Astrocyte of the cerebellum (primary cell): ENCODE data around the gene PODN.
A peak's percentile ranks its signal among the peaks of the same experiment; 100 is the strongest.

Experiments used
- DNase-seq: peaks from one replicate; pipeline ENCODE4 v3.0.0-alpha.2; 2011; ENCODE audit warnings: low read depth
- H3K4me3 ChIP-seq: 2 replicates; pipeline ENCODE4 v1.5.1; 2011; ENCODE audit warnings: mild to moderate bottlenecking, low read depth, low read length, moderate library complexity
- in situ Hi-C: cut with HindIII; loops from 2 replicates; pipeline ENCODE4 v1.10.0; 2017; ENCODE audit warnings: low sequenced_read_pairs
- TF ChIP-seq, protein P1 (sequence below): IDR thresholded peaks from 2 replicates; pipeline ENCODE4 v1.5.1; 2012; ENCODE audit warnings: low read length, low read depth, moderate library complexity, mild to moderate bottlenecking; ENCODE audit errors: missing control alignments

The PODN gene

DNA sequence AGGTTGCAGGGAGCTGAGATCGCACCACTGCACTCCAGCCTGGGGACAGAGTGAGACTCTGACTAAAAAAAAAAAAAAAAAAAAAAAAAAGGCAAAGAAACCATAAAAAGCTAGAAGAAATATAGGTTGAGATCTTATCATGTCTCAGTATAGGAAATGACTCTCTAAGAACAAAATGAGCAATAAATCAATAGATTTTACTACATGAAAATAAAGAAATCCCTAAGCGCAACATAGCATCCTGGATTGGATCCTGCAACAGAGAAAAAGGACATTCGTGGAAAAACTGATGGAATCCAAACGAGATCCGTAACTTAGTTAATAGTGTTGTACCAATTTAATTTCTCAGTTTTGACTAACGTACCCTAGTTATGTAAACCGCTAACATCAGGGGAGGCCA lies 45.1 kb downstream of the PODN start:
- no peak overlapping the region for H3K4me3 ChIP-seq
- TF ChIP-seq, protein P1, sequence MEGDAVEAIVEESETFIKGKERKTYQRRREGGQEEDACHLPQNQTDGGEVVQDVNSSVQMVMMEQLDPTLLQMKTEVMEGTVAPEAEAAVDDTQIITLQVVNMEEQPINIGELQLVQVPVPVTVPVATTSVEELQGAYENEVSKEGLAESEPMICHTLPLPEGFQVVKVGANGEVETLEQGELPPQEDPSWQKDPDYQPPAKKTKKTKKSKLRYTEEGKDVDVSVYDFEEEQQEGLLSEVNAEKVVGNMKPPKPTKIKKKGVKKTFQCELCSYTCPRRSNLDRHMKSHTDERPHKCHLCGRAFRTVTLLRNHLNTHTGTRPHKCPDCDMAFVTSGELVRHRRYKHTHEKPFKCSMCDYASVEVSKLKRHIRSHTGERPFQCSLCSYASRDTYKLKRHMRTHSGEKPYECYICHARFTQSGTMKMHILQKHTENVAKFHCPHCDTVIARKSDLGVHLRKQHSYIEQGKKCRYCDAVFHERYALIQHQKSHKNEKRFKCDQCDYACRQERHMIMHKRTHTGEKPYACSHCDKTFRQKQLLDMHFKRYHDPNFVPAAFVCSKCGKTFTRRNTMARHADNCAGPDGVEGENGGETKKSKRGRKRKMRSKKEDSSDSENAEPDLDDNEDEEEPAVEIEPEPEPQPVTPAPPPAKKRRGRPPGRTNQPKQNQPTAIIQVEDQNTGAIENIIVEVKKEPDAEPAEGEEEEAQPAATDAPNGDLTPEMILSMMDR: no peak
- in situ Hi-C loops: no loop called here
- no peak for DNase-seq

DNA sequence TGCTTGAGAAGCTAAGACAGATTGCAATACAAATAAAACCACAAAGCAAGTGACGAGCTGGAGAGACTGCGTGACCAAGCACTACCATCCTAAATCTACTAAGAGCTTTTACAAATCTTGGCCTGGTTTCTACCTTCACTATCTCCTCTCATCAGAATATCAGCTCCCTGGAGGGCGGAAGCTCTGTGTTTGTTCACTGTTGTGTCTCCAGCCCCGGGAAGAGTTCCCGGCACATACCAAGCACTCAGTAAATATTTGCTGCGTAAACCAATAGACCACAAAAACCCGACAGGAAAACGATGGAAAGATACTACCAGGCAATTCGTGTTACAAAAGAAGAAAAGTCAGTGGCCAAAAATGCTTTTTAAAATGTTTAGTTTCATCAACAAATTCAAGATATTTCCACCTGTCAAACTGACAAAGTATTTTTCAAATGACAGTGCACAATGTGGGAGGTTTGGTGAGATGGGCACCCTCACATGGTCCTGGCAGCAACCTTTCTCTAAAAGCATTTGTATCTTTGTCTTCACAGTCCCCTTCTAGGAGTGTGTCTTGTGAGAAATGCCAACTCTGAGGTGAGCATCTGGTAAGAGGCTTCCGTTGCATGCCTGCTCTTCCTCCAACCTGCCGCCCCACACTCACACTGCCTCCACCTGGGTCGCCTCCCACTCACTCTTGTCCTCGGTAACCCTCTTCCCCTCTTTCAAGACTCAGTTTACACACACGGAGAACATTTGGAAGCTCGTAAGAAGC lies 45.7 kb downstream of the PODN start:
- peak; percentile 53 for DNase-seq
- TF ChIP-seq, protein P1: no peak
- H3K4me3 ChIP-seq: no peak overlapping the region
- in situ Hi-C loops: no loop called here

DNA sequence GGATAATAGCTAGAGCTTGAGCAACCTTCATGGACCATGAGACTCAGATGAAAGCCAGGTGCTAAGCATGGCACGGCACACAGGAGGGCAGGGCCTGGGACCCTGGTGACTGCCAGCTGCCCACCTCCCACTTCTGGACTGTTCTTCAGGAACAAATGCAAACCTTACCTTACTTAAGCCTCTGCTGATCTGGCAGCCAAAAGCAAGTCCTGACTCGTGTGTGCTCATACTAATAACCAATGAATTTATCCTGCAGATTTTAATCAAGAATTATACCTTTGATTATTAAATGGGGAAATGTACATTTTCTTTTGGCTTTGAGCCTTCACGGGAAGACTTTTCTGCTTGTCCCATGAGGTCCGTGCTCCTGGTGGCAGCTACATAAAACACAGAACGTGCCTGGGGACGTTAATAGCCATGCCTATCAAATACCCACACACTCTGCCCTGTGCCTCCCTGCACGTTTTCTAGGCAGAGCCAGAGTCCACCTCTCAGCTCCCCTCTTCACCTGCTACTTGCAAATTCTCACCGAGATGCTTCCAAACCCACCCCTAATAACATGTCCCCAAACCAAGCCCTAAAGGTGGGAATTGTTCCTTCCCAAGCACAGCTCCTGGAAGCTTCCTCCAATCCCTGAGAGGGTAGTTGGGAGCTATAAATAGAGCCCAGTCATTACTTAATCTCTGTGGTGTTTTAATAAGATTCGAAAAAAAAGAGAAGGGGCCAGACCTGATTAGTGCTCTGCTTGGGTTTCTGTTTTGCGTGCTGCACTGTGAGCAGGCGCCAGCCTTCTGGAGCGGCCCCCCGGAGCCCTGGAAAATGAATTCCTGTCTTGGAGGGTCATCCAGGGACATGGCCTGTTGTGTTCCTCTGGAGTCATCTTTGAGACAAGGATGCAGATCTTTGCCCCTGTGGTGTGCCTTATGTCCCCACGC lies 46.9 kb downstream of the PODN start:
- in situ Hi-C loops: no loop called here
- TF ChIP-seq, protein P1: no peak
- H3K4me3 ChIP-seq: no peak overlapping the region
- no peak for DNase-seq

DNA sequence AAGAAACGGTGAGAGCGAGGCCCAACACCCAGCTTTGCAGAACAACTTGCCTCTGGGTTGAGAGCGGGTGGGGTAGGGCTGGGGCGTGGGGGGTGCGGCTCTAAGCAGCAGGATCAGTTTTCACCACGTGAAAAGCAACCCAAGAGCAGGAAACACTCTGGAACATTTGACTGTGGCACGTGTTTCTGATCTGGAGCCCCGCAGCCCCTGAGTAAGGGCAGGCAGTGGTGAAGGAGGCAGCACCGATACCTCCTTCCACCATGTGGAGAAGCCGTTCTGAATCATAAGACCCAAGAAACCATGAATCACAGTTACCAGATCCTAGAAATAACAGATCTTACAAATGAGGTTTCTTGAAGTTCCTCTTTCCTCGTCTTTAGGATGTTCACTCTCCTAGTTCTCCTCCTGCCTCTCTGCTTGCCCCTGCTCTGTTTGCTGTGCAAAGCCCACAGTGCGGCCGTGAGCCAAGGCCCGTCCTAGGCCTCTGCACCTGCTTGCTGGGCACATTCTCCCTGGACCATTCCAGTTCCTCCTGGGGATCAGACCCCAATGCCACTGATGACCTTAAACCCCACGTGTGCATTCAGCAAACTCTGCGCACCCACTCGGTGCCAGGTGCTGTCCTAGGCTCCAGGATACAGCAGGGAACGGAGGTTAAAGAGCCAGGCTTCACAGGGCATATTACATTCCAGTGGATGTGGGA lies 48.5 kb downstream of the PODN start:
- in situ Hi-C loops: no loop called here
- no peak overlapping the region for H3K4me3 ChIP-seq
- DNase-seq: no peak
- TF ChIP-seq, protein P1: no peak

DNA sequence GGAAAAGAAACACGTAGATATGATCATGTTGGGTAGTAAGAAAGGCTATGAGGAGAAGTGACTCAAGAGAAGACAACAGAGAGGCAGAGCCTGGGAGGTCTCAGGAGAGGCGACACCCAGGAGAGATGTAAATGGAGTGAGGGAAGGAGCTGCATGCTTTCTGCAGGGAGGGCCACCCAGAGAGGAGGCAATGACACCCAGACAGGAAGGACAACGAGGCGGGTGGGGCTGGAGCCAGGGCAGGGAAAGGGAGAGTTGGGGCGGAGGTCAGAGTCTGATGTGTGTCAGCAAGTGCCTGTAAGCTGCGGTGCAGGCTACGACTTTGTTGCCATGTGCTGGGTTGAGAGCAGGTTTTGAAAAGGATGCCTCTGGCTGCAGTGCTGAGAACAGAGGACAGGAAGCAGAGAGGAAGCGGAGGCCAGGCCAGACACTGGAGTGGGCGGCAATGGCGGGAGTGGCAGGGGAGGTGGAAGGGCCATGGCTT lies 49.1 kb downstream of the PODN start:
- TF ChIP-seq, protein P1: no peak
- DNase-seq: no peak
- in situ Hi-C loops: no loop called here
- no peak overlapping the region for H3K4me3 ChIP-seq

DNA sequence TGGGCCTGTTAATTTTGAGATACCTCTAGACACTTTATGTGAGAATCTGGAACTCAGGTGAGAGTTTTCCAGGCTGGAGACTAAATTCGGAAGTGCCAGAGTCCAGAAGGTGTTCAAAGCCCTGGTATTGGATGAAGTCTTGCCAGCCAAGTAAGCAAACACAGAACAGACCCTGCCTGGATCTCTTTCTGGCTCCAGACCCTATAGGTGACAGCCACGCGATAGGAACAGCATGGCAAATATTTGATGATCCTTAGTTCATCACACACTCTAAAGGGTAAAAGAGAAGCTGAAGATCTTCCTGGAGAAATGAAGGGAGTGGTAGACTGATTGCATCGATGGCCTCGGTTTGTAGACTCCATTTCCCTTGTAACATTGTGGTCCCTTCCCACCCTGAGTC lies 49.7 kb downstream of the PODN start:
- DNase-seq: no peak
- H3K4me3 ChIP-seq: no peak overlapping the region
- in situ Hi-C loops: no loop called here
- TF ChIP-seq, protein P1: no peak
